Measurements from ENCODE around the gene USH2A.

- TF ChIP-seq CTCF (IDR thresholded peaks at IDR 0.05), result no peak
- TF ChIP-seq POLR2A (IDR thresholded peaks at IDR 0.05), result no peak
Measured at GRCh38 chr1:216032961-216033614, 390.2 kb downstream of the USH2A start.
